T-helper 22 cell (primary cell): ENCODE measurements around the gene KRTAP29-1.
A peak's percentile ranks its signal among the peaks of the same experiment; 100 is the strongest.

Experiments used
- DNase-seq: peaks from one replicate; pipeline ENCODE4 v3.0.0-alpha.2; 2020; ENCODE audit warnings: low read depth

KRTAP29-1 gene

DNA sequence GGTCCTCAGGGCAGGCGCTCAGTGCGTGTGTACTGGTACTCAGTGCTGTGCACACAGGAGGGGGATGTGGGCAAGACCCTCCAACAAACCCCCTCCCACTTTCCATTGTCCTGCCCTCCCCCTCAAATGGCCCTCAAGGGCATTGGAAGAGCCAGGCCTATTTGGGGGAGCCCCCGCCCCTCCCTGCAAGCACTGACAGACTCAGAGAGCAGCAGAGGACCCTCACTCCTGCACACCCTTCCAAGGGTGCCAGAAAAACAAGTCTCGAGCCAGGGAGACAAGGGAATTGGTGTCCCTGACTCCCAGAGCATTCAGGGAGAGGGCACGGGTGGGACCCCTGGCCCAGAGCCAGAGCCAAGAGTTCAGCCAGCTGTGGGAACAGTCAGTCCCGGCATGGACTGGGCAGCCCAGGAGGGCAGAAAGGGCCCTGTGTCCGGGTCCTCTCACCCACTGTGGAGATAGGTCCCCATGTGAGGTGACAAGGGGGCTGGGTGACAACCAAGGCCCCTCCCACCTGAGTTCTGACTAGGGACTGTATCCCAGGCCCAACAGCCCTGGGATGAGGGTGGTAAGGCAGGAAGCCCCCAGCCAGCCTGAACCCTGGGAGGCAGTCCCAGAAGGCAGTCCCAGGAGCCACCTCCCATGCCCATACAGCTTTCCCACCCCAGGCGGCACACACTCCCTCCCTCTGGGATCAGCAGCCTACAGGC, 24.9 kb upstream of the KRTAP29-1 start:
- DNase-seq = no peak

DNA sequence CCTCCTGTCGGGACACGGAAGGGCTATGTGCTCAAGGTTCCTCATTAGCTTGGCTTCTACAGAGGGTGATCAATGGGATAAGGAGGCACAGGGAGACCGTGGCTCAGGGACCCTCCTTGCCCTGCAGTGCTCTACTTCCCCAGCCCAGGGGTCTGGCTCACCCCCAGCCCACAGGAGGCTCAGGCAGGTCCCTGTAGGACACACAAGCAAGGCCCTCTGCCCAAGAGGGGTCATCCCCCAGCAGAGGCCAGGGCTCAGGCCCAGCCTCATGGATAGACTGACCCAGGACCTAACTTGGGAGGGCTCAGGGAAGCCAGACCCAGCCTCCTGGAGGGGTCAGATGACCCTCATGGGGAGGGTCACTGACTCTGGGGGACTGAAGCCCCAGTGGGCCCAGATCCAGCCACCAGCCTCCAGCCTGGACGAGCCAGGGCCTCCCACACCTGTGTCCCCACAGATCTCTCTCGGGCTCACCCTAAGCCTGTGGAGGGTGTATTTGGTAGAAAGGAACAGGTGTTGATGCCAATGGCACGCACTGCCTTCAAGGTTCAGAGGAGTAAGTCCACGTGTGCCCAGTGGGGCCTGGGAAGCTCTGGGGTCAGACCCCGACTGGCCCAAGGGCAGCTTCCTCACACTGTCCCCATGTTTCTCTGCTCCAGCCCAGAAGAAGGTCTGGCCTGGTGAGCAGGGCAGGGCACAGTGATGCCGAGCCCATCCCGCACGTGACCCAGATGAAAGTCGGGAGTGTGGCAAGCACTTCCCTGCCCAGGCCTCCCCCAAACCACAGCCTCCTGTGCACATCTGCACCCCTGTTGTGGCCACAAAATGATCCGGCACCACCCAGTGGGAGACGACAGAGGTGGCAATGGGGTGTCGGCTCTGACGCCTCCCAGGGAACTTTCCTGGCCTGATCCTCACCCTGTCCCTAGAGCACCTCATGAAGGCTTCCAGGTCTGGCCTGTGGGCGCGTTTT, 23.8 kb upstream of the KRTAP29-1 start:
- peak; percentile 42 for DNase-seq

DNA sequence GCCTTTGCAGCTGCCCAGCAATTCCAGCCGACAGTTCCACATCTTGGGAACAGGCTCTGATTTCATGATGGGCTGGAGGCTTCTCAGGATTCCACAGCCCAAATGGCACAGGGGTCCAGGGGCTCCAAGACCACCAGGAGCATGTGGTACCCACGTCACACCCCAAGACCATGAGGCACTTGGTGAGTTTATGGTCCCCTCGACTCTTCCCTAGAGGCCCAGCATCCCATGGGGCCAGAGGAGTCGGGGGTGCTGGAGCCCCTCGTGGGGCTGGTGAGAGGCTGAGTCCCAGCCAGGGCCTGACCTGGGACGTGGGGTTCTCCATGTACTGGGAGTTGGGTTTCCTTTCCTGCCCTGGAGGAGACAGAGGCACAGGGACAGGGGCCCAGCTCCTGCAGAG, 23.0 kb upstream of the KRTAP29-1 start:
- no peak for DNase-seq

DNA sequence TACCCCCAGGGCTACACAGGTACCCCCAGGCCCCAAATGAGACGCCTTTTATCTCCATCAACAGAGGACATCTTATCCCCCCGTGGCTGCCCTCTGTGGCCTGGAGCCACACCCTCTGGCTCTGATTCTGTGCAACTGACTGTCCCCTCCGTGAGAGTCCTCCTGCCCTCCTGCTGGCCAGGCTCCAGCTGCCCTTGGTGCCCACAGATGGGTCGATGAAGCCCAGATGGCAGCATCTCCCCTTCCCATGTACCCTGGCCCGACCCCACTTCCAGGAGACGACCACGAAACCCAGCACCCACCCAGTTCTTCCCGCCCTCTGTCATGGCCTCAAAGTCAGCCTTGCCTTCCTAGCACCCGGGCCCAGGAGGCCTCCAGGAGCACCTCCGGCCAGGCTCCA, 22.5 kb upstream of the KRTAP29-1 start:
- DNase-seq = no peak

DNA sequence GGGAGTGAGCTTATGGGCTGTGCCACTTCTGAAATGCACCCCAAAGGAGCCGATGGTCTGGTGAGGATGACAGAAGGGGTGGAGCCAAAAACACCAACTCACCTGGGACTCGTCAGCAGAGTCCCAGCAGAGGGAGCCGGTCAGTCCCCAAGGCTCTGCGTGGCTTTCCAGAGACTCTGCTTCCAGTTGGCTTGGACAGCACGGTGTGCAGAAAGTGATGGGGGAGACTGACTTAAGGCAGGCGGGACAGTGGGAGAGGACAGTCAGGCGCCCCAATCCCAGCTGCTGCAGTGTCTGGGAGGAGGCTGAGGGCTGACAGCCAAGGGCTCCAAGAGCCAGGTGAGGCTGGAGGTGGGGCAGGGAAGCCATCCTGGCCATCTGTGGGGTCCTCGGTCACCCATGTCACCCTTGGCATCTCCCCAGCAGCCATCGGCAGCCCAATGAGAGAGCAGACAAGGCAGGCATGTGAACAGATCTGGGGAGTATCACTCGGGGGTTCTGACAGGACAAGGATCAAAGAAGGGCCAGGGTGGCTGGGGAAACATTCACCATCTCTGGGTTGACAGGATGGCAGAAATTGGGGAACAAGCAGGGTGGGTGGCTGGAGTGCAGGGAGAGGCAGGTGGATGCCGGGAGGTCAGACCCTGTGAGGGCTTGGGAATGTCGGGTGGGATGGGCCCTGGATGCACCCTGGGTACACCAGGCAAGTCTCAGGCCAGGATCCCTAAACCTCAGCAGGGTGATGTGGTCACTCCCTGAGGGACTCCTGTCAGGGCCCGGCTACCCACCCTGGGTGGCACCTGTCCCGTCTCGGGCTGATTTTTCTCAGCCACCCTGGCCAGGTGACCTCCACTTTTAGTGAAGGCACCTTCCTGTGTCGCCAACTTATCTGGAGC, 21.8 kb upstream of the KRTAP29-1 start:
- DNase-seq = no peak

DNA sequence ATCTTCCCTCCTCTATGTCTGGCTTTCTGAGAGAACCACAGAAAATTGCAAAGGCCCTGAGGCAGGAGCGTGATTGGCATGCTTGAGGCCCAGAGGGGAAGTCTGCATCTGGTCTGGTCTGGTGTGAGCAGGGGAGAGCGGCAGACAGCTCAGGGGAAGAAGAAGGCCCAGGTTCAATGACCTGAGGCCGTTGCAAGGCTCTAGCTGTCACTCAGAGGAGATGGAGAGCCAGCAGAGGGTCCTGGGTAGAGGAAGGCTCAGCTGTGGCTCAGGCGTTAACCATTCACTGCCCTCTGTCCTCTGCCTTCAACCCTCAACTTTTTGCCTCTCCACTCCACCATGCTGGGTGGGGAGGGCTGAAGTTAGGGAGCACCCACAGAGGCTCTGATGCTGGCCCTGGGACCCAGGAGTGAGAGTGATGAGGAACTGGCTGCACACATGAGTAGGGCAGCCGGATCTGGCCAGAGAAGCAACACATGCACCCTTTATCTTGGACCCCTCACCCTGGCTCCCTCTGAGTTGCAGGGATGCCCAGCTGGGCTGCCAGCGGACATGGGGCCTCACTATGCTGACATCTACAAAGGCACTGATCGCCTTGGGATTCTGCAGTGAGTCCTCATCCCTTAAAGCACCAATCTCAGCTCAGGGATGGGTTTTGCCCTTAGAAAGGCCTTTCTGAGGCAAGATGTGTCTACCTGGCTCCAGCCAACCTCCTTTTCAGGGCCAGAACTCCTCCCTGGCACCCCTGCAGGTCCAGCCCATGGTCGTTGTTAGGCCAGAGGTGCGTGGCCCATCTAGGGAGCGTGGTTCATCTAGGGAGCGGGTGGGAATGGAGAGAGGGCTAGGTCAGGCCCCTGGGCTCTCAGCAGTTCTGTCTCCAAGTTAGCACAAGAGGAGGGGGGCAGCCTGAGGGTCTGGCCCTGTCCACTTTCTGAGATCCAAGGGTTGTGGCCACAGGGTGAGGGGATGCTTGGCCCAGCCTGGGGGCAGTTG, 20.5 kb upstream of the KRTAP29-1 start:
- no peak for DNase-seq

DNA sequence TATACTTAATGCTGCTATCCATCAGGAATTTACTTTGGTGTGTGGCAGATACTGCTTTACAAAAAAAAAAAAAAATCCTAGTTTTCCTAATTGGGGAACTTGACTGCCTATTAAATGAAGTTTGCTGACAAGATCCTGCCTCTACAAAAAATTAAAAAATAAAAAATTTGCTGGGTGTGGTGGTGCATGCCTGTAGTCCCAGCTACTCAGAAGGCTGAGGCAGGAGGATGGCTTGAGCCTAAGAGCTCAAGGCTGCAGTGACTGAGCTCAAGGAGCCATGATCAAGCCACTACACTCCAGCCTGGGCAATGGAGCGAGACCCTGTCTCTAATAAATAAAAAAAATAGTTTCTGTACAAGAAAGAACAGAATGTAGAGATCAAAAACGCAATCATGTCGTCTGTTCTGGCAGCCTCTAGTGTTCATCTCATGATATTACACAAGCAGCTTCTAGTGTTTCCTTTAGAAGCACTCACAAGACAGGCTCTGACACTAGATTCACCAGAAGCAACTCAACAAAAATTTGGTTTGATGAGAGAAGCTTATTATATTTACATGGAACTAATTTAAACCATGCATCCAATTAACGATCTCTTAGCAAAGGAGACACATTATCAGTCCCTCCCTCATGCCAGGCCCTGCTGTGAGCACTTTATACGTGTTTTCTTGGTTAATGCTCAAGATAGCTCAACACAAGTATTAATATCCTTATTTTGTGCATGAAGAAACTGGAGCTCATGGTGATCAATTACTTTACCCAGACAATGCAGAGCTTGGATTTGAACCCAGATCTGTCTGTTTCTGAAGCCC, 19.6 kb upstream of the KRTAP29-1 start:
- no peak for DNase-seq

DNA sequence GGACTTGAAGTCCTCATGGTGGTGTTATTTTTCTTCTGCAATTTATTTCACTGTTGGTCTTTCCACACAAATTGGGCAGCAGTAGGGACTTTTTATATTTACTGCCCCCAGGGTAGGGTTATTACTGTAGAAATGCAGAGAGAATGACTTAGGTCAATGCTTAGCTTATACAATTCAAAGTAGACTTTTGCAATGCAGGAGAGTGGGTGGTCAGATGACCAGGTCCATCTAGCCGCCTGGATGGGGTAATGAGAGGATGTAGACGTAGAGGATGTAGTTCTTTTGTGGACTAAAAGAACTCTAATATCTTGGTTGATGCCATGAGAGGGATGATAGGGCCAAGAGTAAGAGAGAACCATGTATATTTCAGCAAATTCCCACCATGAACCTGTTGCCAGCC, 15.6 kb upstream of the KRTAP29-1 start:
- DNase-seq = no peak

DNA sequence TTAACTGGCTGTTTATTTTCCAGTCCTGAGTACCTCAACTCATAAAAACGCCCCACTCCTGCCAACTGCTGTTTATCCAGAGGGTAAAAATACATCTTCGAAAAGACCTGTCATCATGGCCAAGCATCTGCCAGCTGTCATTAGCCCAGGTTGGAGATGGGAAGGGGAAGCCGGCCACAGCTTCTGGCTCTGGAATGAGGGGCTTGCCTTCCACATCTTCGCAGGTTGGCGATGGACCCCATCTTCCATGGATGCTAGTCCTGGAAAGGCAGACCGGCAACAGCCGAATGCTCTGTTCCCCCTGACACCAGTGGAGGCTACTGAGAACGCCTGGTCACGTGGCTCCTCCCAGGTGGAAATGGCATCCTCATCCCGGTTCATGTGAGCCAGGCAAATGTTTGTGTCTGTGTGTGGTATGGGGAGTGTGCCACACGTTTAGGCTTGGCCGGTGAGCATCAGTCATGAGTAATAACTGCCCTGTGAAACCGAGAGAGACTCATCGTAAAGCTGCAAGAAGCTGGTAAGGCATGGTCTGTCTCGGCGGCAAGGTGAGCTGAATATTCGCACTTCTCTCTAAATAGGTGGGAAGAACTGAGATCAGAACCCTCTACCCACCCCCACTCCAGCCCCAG, 13.3 kb upstream of the KRTAP29-1 start:
- no peak for DNase-seq

DNA sequence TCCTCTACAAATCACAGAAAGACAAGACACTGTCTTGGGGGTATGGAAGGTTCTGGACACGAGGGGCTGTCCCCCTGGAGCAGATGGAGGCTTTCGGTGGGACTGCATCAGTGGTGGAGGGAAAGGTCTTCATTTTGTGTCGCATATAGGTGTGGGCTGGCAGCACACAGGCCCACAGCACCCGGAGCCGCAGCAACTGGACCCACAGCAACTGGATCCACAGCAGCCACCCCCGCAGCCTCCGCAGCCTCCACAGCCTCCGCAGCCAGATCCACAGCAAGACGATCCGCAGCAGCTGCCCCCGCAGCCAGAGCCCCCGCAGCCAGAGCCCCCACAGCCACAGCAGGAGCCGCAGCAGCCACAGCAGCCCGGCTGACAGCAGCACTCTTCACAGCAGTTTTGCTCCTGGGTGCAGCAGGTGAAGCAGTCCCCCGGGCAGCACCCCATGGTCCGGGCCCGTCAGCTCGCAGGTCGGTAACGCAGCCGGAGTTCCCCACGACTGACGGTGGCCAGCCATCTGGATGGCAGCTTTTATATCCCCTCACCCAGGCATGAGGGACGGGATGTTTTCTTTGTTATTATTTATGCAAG, 12.6 kb upstream of the KRTAP29-1 start, which contains the start of gene KRTAP17-1:
Gene KRTAP17-1, minus strand, starts transcription at position 507 of the 591 bp plus-strand sequence. Its CDS starts 60 bp downstream, at position 447.
- DNase-seq = no peak

DNA sequence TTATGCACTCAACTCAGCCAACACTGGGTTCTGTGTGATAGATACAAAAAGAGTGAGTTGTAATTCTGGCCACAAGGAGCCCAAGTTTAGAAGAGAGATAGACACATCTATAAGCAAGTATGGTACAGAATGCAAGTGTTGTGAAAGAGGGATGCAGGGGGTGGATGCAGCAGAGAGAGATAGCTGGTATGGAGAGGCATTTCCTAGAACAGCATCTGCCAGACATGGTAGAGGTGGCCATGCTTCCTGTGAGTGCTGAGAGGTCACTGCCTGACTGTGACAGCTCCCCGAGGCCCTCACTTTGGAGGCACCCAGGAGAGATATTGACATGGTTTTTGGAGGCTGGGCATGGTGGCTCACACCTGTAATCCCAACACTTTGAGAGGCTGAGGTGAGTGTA, 8.5 kb upstream of the KRTAP29-1 start:
- DNase-seq = no peak

DNA sequence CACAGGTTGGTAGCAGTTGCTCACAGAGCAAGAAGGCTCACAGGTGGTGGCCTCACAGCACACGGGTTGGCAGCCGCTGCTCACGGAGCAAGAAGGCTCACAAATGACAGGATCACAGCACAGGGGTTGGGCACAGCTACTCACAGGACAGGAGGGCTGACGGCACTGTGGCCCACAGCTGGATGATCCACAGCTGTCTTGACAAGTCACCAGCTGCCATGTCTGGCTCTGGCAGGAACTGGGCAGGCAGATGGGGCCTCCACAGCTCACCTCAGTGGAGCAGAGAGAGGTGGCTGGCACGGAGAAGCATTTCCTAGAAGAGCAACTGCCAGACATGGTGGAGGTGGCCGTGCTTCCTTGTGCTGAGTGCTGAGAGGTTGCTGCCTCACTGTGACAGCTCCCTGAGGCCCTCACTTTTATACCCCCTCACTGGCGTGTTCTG, 6.3 kb upstream of the KRTAP29-1 start, which contains the start of gene KRTAP16-1:
Gene KRTAP16-1, minus strand, starts transcription at position 392 of the 442 bp plus-strand sequence. Its CDS starts 56 bp downstream, at position 336.
- DNase-seq = peak; percentile 60

DNA sequence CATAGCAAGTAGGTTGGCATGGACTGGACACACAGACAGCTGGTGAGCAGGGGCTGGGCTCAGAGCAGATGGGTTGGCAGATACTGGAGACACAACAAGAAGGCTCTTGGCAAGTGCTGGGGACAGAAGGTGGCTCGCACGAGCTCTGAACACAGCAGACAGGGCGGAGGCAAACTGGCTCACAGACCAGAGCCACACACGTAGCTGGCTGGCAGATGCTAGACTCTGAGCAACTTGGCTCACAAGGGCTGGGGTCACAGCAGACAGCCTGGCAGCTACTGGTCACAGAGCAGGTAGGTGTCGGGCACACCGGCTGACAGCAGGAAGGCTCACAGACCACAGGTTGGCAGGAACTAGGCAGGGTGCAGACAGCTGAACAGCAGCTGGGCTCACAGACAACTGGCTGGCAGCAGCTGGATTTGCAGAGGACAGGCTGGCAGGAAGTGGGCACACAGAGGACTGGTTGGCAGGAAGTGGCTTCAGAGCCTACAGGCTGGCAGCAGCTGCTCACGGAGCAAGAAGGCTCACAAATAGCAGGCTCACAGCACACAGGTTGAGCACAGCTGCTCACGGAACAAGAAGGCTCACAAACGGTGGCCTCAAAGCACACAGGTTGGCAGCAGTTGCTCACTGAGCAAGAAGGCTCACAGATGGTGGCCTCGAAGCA, 5.7 kb upstream of the KRTAP29-1 start:
- peak; percentile 87 for DNase-seq

DNA sequence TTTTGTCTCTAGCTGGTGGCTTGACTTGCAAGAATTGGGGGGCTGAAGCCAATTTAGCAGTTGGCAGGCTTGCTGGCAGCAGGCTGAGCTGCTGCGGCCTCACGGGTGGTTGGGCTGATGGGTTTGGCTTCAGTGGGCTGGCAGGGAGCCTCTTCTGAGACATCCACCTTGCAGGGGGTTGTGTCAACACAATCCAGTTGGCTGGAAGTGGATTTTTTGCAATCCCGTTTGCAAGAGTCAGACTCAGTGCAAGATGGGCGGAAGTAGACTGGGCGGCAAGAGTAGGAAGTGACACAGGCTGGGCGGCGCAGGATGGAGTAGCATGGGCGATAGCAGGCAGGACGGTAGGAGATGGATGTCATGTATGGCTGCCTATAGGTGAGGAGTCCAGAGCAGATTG, 5.0 kb upstream of the KRTAP29-1 start:
- DNase-seq = no peak

DNA sequence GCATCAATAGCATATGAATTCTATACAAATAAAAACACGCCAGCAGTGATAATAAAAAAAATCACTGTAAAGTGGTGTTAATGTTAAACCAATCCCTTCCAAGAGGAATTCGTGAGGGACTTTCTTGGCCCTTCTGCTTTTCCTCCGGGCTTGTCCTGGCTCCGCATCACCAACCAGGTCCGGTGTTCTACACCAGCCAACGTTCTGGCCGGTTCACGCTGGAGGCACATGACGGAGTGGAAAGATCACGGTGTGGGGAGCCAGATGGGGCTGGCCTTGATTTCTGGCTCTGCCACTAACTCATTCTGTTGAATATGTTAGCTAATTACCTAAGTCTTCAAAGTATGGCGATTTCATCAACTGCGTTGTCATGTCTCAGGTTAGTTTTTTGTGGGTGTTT, 1.4 kb upstream of the KRTAP29-1 start:
- no peak for DNase-seq

DNA sequence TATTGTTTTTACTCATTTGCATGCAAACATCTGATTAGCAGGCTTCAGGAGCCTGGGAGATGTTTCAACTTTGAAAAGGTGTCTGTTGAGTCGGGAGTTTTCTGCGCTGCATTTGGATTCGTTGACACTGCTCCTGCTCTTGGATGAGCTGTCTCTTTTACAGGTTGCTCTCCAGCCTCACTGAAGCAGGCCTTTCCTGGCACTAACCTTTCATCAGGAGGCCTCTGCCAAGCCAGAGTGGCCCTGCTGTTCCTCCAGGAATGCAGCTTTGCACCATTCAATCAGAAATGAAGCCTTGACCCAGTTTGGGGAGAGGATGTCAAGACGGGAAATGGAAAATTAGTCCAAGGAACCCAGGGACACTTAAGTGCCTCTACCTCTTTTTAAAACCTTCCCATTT, 330 bp upstream of the KRTAP29-1 start:
- DNase-seq = no peak

DNA sequence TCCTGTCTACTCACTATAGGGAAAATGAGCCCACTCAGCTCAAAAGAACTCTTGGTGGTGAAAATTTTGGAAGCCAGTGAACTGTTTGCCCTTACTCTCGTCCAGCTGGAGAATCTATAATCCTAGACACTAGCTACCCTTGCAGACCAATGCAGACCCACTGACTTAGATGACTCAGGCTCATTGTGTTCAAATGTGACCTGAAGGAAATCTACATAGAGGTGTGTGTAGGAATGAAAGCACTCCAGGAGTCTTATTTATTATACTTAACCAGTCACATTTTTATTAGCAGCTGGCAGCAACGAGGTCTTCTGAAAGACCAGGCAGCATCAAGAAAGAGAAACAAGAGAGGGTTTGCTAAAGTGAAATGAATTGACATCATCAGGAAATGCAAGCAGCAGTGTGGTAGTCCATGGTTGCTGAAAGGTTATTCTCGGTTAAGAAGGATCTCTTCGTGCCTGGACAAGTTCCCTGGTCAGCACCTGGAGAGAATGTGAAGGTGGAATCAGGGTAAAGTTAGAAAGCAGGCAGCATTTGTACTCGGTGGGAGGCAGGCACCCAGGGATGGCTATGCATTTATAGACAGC, 1.4 kb downstream of the KRTAP29-1 start:
- no peak for DNase-seq
